Endothelial cell (in vitro differentiated cells): ENCODE results near the gene ETV6. TPM values are rescaled to one million over a fixed set of nuclear protein-coding genes. Genes with fewer than 3 reads are reported as not detected.

ENCODE experiments used
- DNase-seq: peaks from one replicate; pipeline ENCODE4 v3.0.0; 2021; ENCODE audit warnings: low spot score
- H3K27ac Mint-ChIP-seq: one replicate; pipeline ENCODE4 v1.8.0; 2021; ENCODE audit warnings: mixed read lengths, inconsistent platforms; ENCODE audit not compliant: unreplicated experiment
- H3K27me3 Mint-ChIP-seq: one replicate; pipeline ENCODE4 v1.8.0; 2021; ENCODE audit warnings: mild to moderate bottlenecking, moderate library complexity, mixed read lengths, inconsistent platforms; ENCODE audit not compliant: unreplicated experiment
- H3K36me3 Mint-ChIP-seq: one replicate; pipeline ENCODE4 v1.8.0; 2021; ENCODE audit warnings: mild to moderate bottlenecking, low read depth, mixed read lengths, inconsistent platforms; ENCODE audit not compliant: unreplicated experiment
- H3K4me1 Mint-ChIP-seq: one replicate; pipeline ENCODE4 v1.8.0; 2021; ENCODE audit warnings: mild to moderate bottlenecking, mixed read lengths, inconsistent platforms; ENCODE audit not compliant: unreplicated experiment
- H3K4me3 Mint-ChIP-seq: one replicate; pipeline ENCODE4 v1.8.0; 2021; ENCODE audit warnings: mild to moderate bottlenecking, mixed read lengths, inconsistent platforms; ENCODE audit not compliant: unreplicated experiment
- H3K9me3 Mint-ChIP-seq: one replicate; pipeline ENCODE4 v1.8.0; 2021; ENCODE audit warnings: mixed read lengths, inconsistent platforms; ENCODE audit not compliant: unreplicated experiment
- CTCF ChIP-seq: fragments of 200-600 bp; sonication (generic); IDR thresholded peaks from one replicate; pipeline ENCODE4 v1.5.0; 2021; ENCODE audit warnings: antibody characterized with exemption; ENCODE audit not compliant: unreplicated experiment
- total RNA-seq: library from RNA; stranded (reverse); fragmentation: NEBNext Ultra II Directional; extraction: Animal tissue kit (Norgen Biotek cat#: 25700); gene quantifications from one replicate; pipeline ENCODE4 v1.2.1, GENCODE V29; 2021; ENCODE audit not compliant: unreplicated experiment

Gene ETV6
- total RNA-seq, 1 donor from 2014 or later = 98.7 TPM

GRCh38 chr12:11741434-11742092, 92.1 kb downstream of the ETV6 start:
- no peak for TF ChIP-seq CTCF
- no peak overlapping the region for H3K27ac Mint-ChIP-seq
- H3K36me3 Mint-ChIP-seq = peaks cover 36% of the 10 kb centered on the region
- DNase-seq = no peak
- H3K27me3 Mint-ChIP-seq = peaks cover 5% of the 10 kb centered on the region
- no peaks in the 10 kb centered on the region for H3K9me3 Mint-ChIP-seq
- H3K4me1 Mint-ChIP-seq = peaks cover 84% of the 10 kb centered on the region
- H3K4me3 Mint-ChIP-seq = no peak overlapping the region

- peaks cover 78% of the 10 kb centered on the region for H3K4me1 Mint-ChIP-seq
- peak overlapping the region; percentile 37 for H3K27ac Mint-ChIP-seq
- H3K4me3 Mint-ChIP-seq = peak overlapping the region; percentile 48
- peaks cover 32% of the 10 kb centered on the region for H3K36me3 Mint-ChIP-seq
- H3K27me3 Mint-ChIP-seq = peaks cover 4% of the 10 kb centered on the region
- TF ChIP-seq CTCF = no peak
- H3K9me3 Mint-ChIP-seq = no peaks in the 10 kb centered on the region
- DNase-seq = no peak
Observed at GRCh38 chr12:11743423-11744409, 94.2 kb downstream of the ETV6 start.

- H3K27ac Mint-ChIP-seq = no peak overlapping the region
- DNase-seq = no peak
- peaks cover 26% of the 10 kb centered on the region for H3K36me3 Mint-ChIP-seq
- peaks cover 4% of the 10 kb centered on the region for H3K27me3 Mint-ChIP-seq
- H3K4me3 Mint-ChIP-seq = no peak overlapping the region
- TF ChIP-seq CTCF = no peak
- H3K4me1 Mint-ChIP-seq = peaks cover 78% of the 10 kb centered on the region
- no peaks in the 10 kb centered on the region for H3K9me3 Mint-ChIP-seq
Observed at GRCh38 chr12:11744410-11744801, 94.9 kb downstream of the ETV6 start.

- Mint-ChIP-seq H3K4me1 (peaks cover 81% of the 10 kb centered on the region), H3K9me3 (no peaks in the 10 kb centered on the region), H3K27ac (no peak overlapping the region), H3K4me3 (no peak overlapping the region), H3K27me3 (peaks cover 4% of the 10 kb centered on the region), H3K36me3 (peaks cover 26% of the 10 kb centered on the region)
- TF ChIP-seq CTCF = no peak
- no peak for DNase-seq
Observed at GRCh38 chr12:11745113-11745512, 95.6 kb downstream of the ETV6 start.
